Measurements from ENCODE around the gene TEDDM1. TPM values are rescaled to one million over a fixed set of nuclear protein-coding genes. Genes with fewer than 3 reads are reported as not detected.

Gene TEDDM1
- total and polyA plus RNA-seq, 10 of the 15 experiments (the other 5 are each of a cell fraction or from before 2014, with no cell fraction given): 0.11 TPM; not detected in 9

GRCh38 chr1:182442333-182442732 is 41.9 kb upstream of the TEDDM1 start:
- RAD21 ChIA-PET (ENCODE audit: unreplicated experiment): no interaction called here
- Histone ChIP-seq H3K79me2 (ENCODE audit: control insufficient read depth, insufficient read depth, low read length) (no peaks in the 10 kb centered on the region), H3K4me3 (no peak overlapping the region), H3K9me3 (replicated peaks; ENCODE audit: control insufficient read depth, insufficient read depth, low read length) (peaks cover 6% of the 10 kb centered on the region; the same call in 2 of the 3 replicates), H2AFZ (ENCODE audit: control insufficient read depth, low read depth, low read length) (no peak overlapping the region), H3K4me1 (ENCODE audit: control insufficient read depth, insufficient read depth, low read length) (peaks cover 15% of the 10 kb centered on the region), H3K9ac (ENCODE audit: control insufficient read depth, insufficient read depth, low read length) (no peak overlapping the region), H3K27ac (ENCODE audit: control insufficient read depth, insufficient read depth) (no peak overlapping the region), H3K27me3 (replicated peaks in 1 of 2; ENCODE audit: control insufficient read depth in 2 of 2, insufficient read depth in 2 of 2, low read length in 1 of 2) (no peaks in the 10 kb centered on the region), H4K20me1 (ENCODE audit: control insufficient read depth, insufficient read depth) (no peaks in the 10 kb centered on the region), H3K4me2 (ENCODE audit: control insufficient read depth, insufficient read depth) (no peak overlapping the region), H3K36me3 (ENCODE audit: control insufficient read depth in 2 of 2, insufficient read depth in 2 of 2, low read length in 1 of 2) (no peaks in the 10 kb centered on the region)
- in situ Hi-C loops (cut with MboI) (loop anchor here (5.0 to 10.0 kb wide), 2 partner anchors 152 to 345 kb away; partner anchors contain the start of gene NPL), intact Hi-C loops (cut with micrococcal nuclease; ENCODE audit: unreplicated experiment) (no loop called here)
- no peak for DNase-seq (ENCODE audit: low read depth, low spot score)
- no peak for ATAC-seq
- FAIRE-seq: no peak
- no TSS peak for BruUV-seq (replicated peaks)
- CTCF ChIA-PET: interaction anchor here (0.7 to 1.8 kb wide), 4 partner anchors 14 to 346 kb away, joined by 3 to 10 read pairs (median 4); no protein-coding TSS in a partner anchor
- SMC1A ChIA-PET (ENCODE audit: uncharacterized antibody, unreplicated experiment): interaction anchor here (1.3 kb wide), 1 partner anchor 299 kb away, joined by 3 read pairs; no protein-coding TSS in a partner anchor
- POLR2A ChIA-PET: no interaction called here
- WGBS (ENCODE audit: insufficient coverage, insufficient replicate concordance, low lambda C conversion rate, missing lambda C conversion rate): 100% methylated on average over 1 of the region's 1 CpG
- no peak for TF ChIP-seq SMARCA5 (IDR thresholded peaks at IDR 0.05)
- no peak for TF ChIP-seq RUNX3 (IDR thresholded peaks at IDR 0.05; ENCODE audit: low read length)
- TF ChIP-seq ZBTB11 (CRISPR knock-in tag; IDR thresholded peaks at IDR 0.05): no peak
- TF ChIP-seq PML (IDR thresholded peaks at IDR 0.05; ENCODE audit: low read length): no peak
- no peak for TF ChIP-seq ZNF384 (IDR thresholded peaks at IDR 0.05; ENCODE audit: borderline replicate concordance, low read depth, low read length)
- no peak for TF ChIP-seq SIX5 (IDR thresholded peaks at IDR 0.05; ENCODE audit: low read depth, low read length, severe bottlenecking)
- no peak for TF ChIP-seq PRDM15 (CRISPR knock-in tag; IDR thresholded peaks at IDR 0.05)
- TF ChIP-seq RBBP5 (conservative IDR thresholded peaks at IDR 0.05): no peak
- TF ChIP-seq SMAD5 (IDR thresholded peaks at IDR 0.05; ENCODE audit: low read depth): no peak
- TF ChIP-seq ASH2L (IDR thresholded peaks at IDR 0.05; ENCODE audit: borderline replicate concordance, low read depth): no peak
- TF ChIP-seq FOXM1 (IDR thresholded peaks at IDR 0.05; ENCODE audit: low read depth, low read length): no peak
- no peak for TF ChIP-seq CBX5 (IDR thresholded peaks at IDR 0.05; ENCODE audit: low read depth)
- no peak for TF ChIP-seq HCFC1 (IDR thresholded peaks at IDR 0.05; ENCODE audit: low read length)
- TF ChIP-seq ZNF24 (IDR thresholded peaks at IDR 0.05): no peak
- TF ChIP-seq RELA (IDR thresholded peaks at IDR 0.05; ENCODE audit: borderline replicate concordance, partially characterized antibody): no peak
- TF ChIP-seq PBX3 (IDR thresholded peaks at IDR 0.05; ENCODE audit: insufficient replicate concordance, low read depth, low read length): no peak
